Measurements from ENCODE around the gene TMTC3.

DNA sequence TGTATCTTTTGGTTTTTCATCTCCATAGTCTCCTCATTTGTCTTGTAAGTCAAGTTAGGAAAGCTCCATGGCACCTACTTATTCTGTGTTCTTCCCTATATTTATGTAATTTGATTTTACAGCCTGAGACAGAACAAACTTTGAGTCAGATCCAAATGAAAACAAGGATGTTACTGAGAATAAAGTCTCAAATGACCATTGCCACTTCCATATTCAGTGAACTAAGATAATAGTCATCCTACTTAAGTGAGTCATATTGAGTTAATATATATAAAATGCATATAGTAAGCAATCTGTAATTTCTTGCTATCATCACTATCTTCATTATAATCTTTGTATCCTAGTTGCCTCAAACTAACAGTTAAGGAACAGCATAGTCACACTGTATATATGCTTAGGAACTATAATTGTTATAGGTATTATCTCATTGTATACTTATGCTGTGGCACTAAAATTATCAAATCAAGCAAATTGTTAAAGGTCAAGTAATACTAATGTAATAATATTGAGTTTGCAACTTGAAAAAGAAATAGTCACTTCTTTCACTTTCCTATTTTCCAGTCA lies 30.8 kb downstream of the TMTC3 start:
- TF ChIP-seq, protein P1, sequence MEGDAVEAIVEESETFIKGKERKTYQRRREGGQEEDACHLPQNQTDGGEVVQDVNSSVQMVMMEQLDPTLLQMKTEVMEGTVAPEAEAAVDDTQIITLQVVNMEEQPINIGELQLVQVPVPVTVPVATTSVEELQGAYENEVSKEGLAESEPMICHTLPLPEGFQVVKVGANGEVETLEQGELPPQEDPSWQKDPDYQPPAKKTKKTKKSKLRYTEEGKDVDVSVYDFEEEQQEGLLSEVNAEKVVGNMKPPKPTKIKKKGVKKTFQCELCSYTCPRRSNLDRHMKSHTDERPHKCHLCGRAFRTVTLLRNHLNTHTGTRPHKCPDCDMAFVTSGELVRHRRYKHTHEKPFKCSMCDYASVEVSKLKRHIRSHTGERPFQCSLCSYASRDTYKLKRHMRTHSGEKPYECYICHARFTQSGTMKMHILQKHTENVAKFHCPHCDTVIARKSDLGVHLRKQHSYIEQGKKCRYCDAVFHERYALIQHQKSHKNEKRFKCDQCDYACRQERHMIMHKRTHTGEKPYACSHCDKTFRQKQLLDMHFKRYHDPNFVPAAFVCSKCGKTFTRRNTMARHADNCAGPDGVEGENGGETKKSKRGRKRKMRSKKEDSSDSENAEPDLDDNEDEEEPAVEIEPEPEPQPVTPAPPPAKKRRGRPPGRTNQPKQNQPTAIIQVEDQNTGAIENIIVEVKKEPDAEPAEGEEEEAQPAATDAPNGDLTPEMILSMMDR (IDR thresholded peaks at IDR 0.05; ENCODE audit: poor library complexity): no peak
- TF ChIP-seq EZH2phosphoT487 (IDR thresholded peaks at IDR 0.05; ENCODE audit: low read depth, severe bottlenecking, unreplicated experiment): no peak
